Heart left ventricle (tissue), 16 donors: ENCODE results near the gene TNK2. TPM values are rescaled to one million over a fixed set of nuclear protein-coding genes. Genes with fewer than 3 reads are reported as not detected.

ENCODE experiments used
- ATAC-seq, 4 donors: fragments of 200-7000 bp; cut with Tn5 transposase; one replicate each; pipeline ENCODE4 v1.9.1; 2020 to 2022; ENCODE audit warnings: moderate library complexity in 4 of 4, mild to moderate bottlenecking in 3 of 4, moderate number of reproducible peaks in 1 of 4
- DNase-seq, 5 donors: peaks; one replicate each; pipeline ENCODE4 v3.0.0-alpha.2; 2020
- H3K27ac ChIP-seq, 12 donors: fragments of 200-600 bp; sonication (generic) in 4 of 12; one replicate each; pipeline versions ENCODE4 v1.5.0 to v1.8.0; 2016 to 2022; ENCODE audit warnings: mild to moderate bottlenecking in 2 of 12
- H3K27me3 ChIP-seq, 9 donors: fragments of 200-600 bp; sonication (generic) in 2 of 9; one replicate each; pipeline versions ENCODE4 v1.5.1 to v1.8.0; 2016 to 2022; ENCODE audit warnings: mild to moderate bottlenecking in 3 of 9
- H3K36me3 ChIP-seq, 9 donors: fragments of 200-600 bp; sonication (generic) in 2 of 9; one replicate each; pipeline versions ENCODE4 v1.5.0 to v1.8.0; 2018 to 2022; ENCODE audit warnings: mild to moderate bottlenecking in 2 of 9
- H3K4me1 ChIP-seq, 12 donors: fragments of 200-600 bp; sonication (generic) in 4 of 12; one replicate each; pipeline versions ENCODE4 v1.5.0 to v1.8.0; 2016 to 2022; ENCODE audit warnings: mild to moderate bottlenecking in 3 of 12
- H3K4me3 ChIP-seq, 12 donors: fragments of 200-600 bp; sonication (generic) in 4 of 12; one replicate each; pipeline versions ENCODE4 v1.5.0 to v1.8.0; 2017 to 2022; ENCODE audit warnings: mild to moderate bottlenecking in 9 of 12, moderate library complexity in 4 of 12
- H3K9me3 ChIP-seq, 12 donors: fragments of 200-600 bp; sonication (generic) in 4 of 12; one replicate each; pipeline versions ENCODE4 v1.5.0 to v1.8.0; 2016 to 2022; ENCODE audit warnings: mild to moderate bottlenecking in 1 of 12
- CTCF ChIP-seq, 12 donors: fragments of 200-600 bp; sonication (generic) in 4 of 12; IDR thresholded peaks; one replicate each; pipeline versions ENCODE4 v1.5.0 to v1.8.0; 2018 to 2022; ENCODE audit warnings: antibody characterized with exemption in 12 of 12, mild to moderate bottlenecking in 5 of 12
- POLR2A ChIP-seq, 2 donors: fragments of 450-650 bp; IDR thresholded peaks; one replicate each; pipeline ENCODE4 v1.6.1; 2017; ENCODE audit warnings: antibody characterized with exemption in 2 of 2, mild to moderate bottlenecking in 2 of 2, moderate library complexity in 2 of 2
- WGBS, 4 donors: extraction: QIAGEN DNeasy Blood & Tissue Kit in 2 of 4; methylation state at CpG; one replicate each; pipeline versions ENCODE4 v1.1.5 to v1.1.7; 2013 to 2018; 5-methylcytosine and 5-hydroxymethylcytosine counted together
- intact Hi-C, 10 donors: fragments of 100-400 bp; cut with DNase I; formaldehyde crosslinking; loops; one replicate each; pipeline versions ENCODE4 v1.11.1 to v1.14.2; 2022
- polyA plus RNA-seq, 2 donors: library from polyadenylated mRNA; stranded (reverse); fragments of 200-250 nt; gene quantifications; one replicate each; pipeline ENCODE4 v1.2.3, GENCODE V29; 2013
- total RNA-seq, 9 donors: library from RNA; depleted of rRNA in 2 of 9; stranded (reverse); fragments of >200 nt in 2 of 9; fragmentation: NEBNext Ultra II Directional in 3 of 9; extraction: Animal tissue kit (Norgen Biotek cat#: 25700) in 3 of 9; gene quantifications; one replicate each; pipeline versions ENCODE4 v1.1.0 to v1.2.4, GENCODE V29; 2016 to 2023
- donor health status: ischemic (EF 13 %, LVEDD 7.1; RV severe dilation, severe dysfunction).
- donor health status: healthy with polysubstance abuse.
- donor health status: DM: no; HTN: yes; CAD: no.
- donor health status: DM: no; HTN: no; CAD: no.
- donor health status: ischemic (EF 25% LVEDD 6.9; RV normal size, moderate dysfunction).
- donor health status: ischemic (EF 25% LVEDD 5.7; RV mildly dilated, moderate dysfunction).
- donor health status: healthy.
- donor health status: DM: yes; HTN: yes; CAD: no.
- donor health status: ischemic (EF 35%, LVEDD 5.7; RV mildly dilated, moderate dysfunction).
- donor health status: nonischemic (EF 11% LVEDD 7.7; RV severe dilation, severe dysfunction).
- donor health status: DM: yes; HTN: yes; CAD: no.
- donor health status: PGD.
- donor health status: ischemic (EF 29% LVEDD 5.4; RV normal size, mild dysfunction).
- donor health status: nonischemic (EF 23%, LVEDD 6.1; RV moderate dilation, normal function).

Gene TNK2
- total and polyA plus RNA-seq, 11 donors: 13.5 to 59.7 (median 28.7) TPM

- intact Hi-C loops: no loop called here
- H3K27me3 ChIP-seq: no peaks in the 10 kb centered on the region
- H3K9me3 ChIP-seq: no peaks in the 10 kb centered on the region
- no peak for ATAC-seq
- TF ChIP-seq CTCF (IDR thresholded peaks at IDR 0.05): no peak
- no peak for TF ChIP-seq POLR2A (IDR thresholded peaks at IDR 0.05)
- no peaks in the 10 kb centered on the region for H3K36me3 ChIP-seq
- peaks cover 4 to 41% (median 30%) of the 10 kb centered on the region in 12 donors for H3K4me1 ChIP-seq
- no peak overlapping the region for H3K4me3 ChIP-seq
- WGBS, 4 donors: 92 to 94% (median 93%) methylated on average over 14 of the region's 14 CpGs
- no peak for DNase-seq
- H3K27ac ChIP-seq: no peak overlapping the region
Observed at GRCh38 chr3:195911041-195911945, 2.9 kb upstream of the TNK2 start.

DNA sequence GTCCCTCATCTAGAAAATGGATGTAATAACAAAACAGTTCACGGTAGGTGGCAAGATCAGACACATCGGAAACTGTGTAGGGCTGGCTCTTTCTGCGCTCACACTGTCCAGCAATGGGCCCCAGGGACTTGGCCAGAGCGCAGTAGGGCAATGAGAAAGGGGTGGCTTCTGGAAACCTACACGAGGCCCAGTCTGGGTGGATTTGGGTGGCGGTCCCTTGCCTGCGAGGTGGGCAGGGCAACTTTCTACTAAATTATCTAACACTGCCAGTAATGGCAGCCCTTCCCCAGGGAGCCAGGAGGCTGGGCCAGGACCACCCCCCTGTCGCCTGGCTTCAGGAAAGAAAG, 2.1 kb upstream of the TNK2 start:
- Histone ChIP-seq H3K9me3 (no peaks in the 10 kb centered on the region), H3K27me3 (no peaks in the 10 kb centered on the region), H3K27ac (peak overlapping the region in 1 of 12 donors; percentile 80), H3K36me3 (no peaks in the 10 kb centered on the region), H3K4me1 (peaks cover 4 to 45% (median 32%) of the 10 kb centered on the region in 12 donors), H3K4me3 (peak overlapping the region in 1 of 12 donors; percentile 57)
- 90 to 96% (median 94%) methylated on average over 8 of the region's 8 CpGs for WGBS, 4 donors
- no peak for DNase-seq
- intact Hi-C loops: no loop called here
- no peak for TF ChIP-seq POLR2A (IDR thresholded peaks at IDR 0.05)
- TF ChIP-seq CTCF (IDR thresholded peaks at IDR 0.05): no peak
- ATAC-seq: no peak

GRCh38 chr3:195909644-195910498, 1.5 kb upstream of the TNK2 start:
- peaks cover 4 to 45% (median 30%) of the 10 kb centered on the region in 12 donors for H3K4me1 ChIP-seq
- H3K4me3 ChIP-seq: peak overlapping the region; percentile 36 to 90 (median 68)
- no peaks in the 10 kb centered on the region for H3K27me3 ChIP-seq
- H3K9me3 ChIP-seq: no peaks in the 10 kb centered on the region
- H3K36me3 ChIP-seq: no peaks in the 10 kb centered on the region
- H3K27ac ChIP-seq: peak overlapping the region in 10 of 12 donors; percentile 42 to 80 (median 52)
- intact Hi-C loops: loop anchor here in 3 of 10 donors (2.0 kb wide), 1 partner anchor 15 kb away; no protein-coding TSS in a partner anchor
- WGBS, 4 donors: 15 to 72% (median 23%) methylated on average over 12 to 68 of the region's 68 CpGs
- TF ChIP-seq CTCF (IDR thresholded peaks at IDR 0.05) (no peak), POLR2A (IDR thresholded peaks at IDR 0.05) (peak in 1 of 2 donors; percentile 15)
- ATAC-seq (peak; percentile 81 to 90 (median 86)), DNase-seq (peak; percentile 86 to 94 (median 89))
